ENCODE results near the gene CDKN2A. TPM values are rescaled to one million over a fixed set of nuclear protein-coding genes. Genes with fewer than 3 reads are reported as not detected.

The CDKN2A gene
- total and polyA plus RNA-seq, 2 donors (not counting 1 experiment from before 2014, with no cell fraction given) = 6.4 to 11.7 TPM

- intact Hi-C loops (cut with micrococcal nuclease) = loop anchor here (5.0 kb wide), 1 partner anchor 36 kb away; no protein-coding TSS in a partner anchor
- Histone ChIP-seq H3K4me1 (ENCODE audit: control insufficient read depth in 2 of 2, insufficient read depth in 2 of 2, low read length in 2 of 2) (no peaks in the 10 kb centered on the region), H3K4me2 (replicated peaks; ENCODE audit: low read depth, low read length, poor library complexity, severe bottlenecking) (no peak overlapping the region), H3K9ac (ENCODE audit: low read length) (no peak overlapping the region), H3K9me3 (ENCODE audit: control extremely low read depth in 1 of 3, control insufficient read depth in 2 of 3, insufficient read depth in 1 of 3, low read length in 2 of 3) (peaks cover 0 to 5% (median 0%) of the 10 kb centered on the region in 3 donors), H3K4me3 (ENCODE audit: control extremely low read depth in 1 of 5, extremely low read depth in 1 of 5, insufficient read depth in 1 of 5, low read depth in 2 of 5, low read length in 4 of 5) (no peak overlapping the region), H3K36me3 (replicated peaks in 1 of 2; ENCODE audit: control extremely low read depth in 1 of 2, control insufficient read depth in 1 of 2, extremely low read depth in 1 of 2, insufficient read depth in 2 of 2, low read length in 1 of 2) (no peaks in the 10 kb centered on the region), H3K27ac (ENCODE audit: low read length in 2 of 2) (no peak overlapping the region), H2AFZ (ENCODE audit: insufficient read depth, low read depth, low read length, poor library complexity, severe bottlenecking) (no peak overlapping the region), H4K20me1 (ENCODE audit: control insufficient read depth, insufficient read depth, low read length, poor library complexity, severe bottlenecking) (no peaks in the 10 kb centered on the region), H3K27me3 (replicated peaks in 1 of 4; ENCODE audit: control extremely low read depth in 1 of 4, control insufficient read depth in 3 of 4, insufficient read depth in 4 of 4, low read length in 3 of 4) (peaks cover 0 to 14% (median 3%) of the 10 kb centered on the region in 4 experiments), H3K79me2 (ENCODE audit: control insufficient read depth, insufficient read depth, low read length) (no peaks in the 10 kb centered on the region)
- WGBS (ENCODE audit: insufficient coverage) = no CpG with 5 or more reads among the region's 4 CpGs
- TF ChIP-seq CTCF (IDR thresholded peaks at IDR 0.05) (no peak), EZH2 (IDR thresholded peaks at IDR 0.05; ENCODE audit: borderline replicate concordance, insufficient read depth, low read depth, low read length, poor library complexity, severe bottlenecking) (no peak)
- ChIA-PET POLR2A (no interaction called here), CTCF (no interaction called here)
- ATAC-seq (ENCODE audit: low read depth) (no peak), DNase-seq (no peak)
- Mint-ChIP-seq H3K4me3 (no peak overlapping the region), H3K4me1 (no peaks in the 10 kb centered on the region), H3K9me3 (ENCODE audit: insufficient read depth) (no peaks in the 10 kb centered on the region), H3K27ac (no peak overlapping the region), H3K27me3 (peaks cover 37% of the 10 kb centered on the region)
Observed at GRCh38 chr9:21943464-21943863, 50.7 kb downstream of the CDKN2A start.

- POLR2A ChIA-PET = no interaction called here
- no peak overlapping the region for H3K27ac ChIP-seq (ENCODE audit: low read length in 2 of 2)
- 90% methylated on average over 2 of the region's 4 CpGs for WGBS (ENCODE audit: insufficient coverage)
Observed at GRCh38 chr9:21941337-21941995, 52.7 kb downstream of the CDKN2A start.

More at GRCh38 chr9:21941337-21941995, 52.7 kb downstream of the CDKN2A start:
- intact Hi-C loops (cut with micrococcal nuclease) = loop anchor here (5.0 kb wide), 1 partner anchor 34 kb away; no protein-coding TSS in a partner anchor
- TF ChIP-seq EZH2 (IDR thresholded peaks at IDR 0.05; ENCODE audit: borderline replicate concordance, insufficient read depth, low read depth, low read length, poor library complexity, severe bottlenecking) (no peak), CTCF (IDR thresholded peaks at IDR 0.05) (no peak)
- Mint-ChIP-seq H3K4me3 (no peak overlapping the region), H3K27me3 (peaks cover 29% of the 10 kb centered on the region), H3K9me3 (ENCODE audit: insufficient read depth) (no peaks in the 10 kb centered on the region), H3K27ac (no peak overlapping the region), H3K4me1 (no peaks in the 10 kb centered on the region)
- Histone ChIP-seq H3K4me3 (ENCODE audit: control extremely low read depth in 1 of 5, extremely low read depth in 1 of 5, insufficient read depth in 1 of 5, low read depth in 2 of 5, low read length in 4 of 5) (no peak overlapping the region), H3K27me3 (replicated peaks in 1 of 4; ENCODE audit: control extremely low read depth in 1 of 4, control insufficient read depth in 3 of 4, insufficient read depth in 4 of 4, low read length in 3 of 4) (peaks cover 0 to 14% (median 3%) of the 10 kb centered on the region in 4 experiments), H4K20me1 (ENCODE audit: control insufficient read depth, insufficient read depth, low read length, poor library complexity, severe bottlenecking) (no peaks in the 10 kb centered on the region), H3K4me2 (replicated peaks; ENCODE audit: low read depth, low read length, poor library complexity, severe bottlenecking) (no peak overlapping the region), H3K9me3 (ENCODE audit: control extremely low read depth in 1 of 3, control insufficient read depth in 2 of 3, insufficient read depth in 1 of 3, low read length in 2 of 3) (peaks cover 0 to 5% (median 0%) of the 10 kb centered on the region in 3 donors), H3K9ac (ENCODE audit: low read length) (no peak overlapping the region), H2AFZ (ENCODE audit: insufficient read depth, low read depth, low read length, poor library complexity, severe bottlenecking) (no peak overlapping the region), H3K36me3 (replicated peaks in 1 of 2; ENCODE audit: control extremely low read depth in 1 of 2, control insufficient read depth in 1 of 2, extremely low read depth in 1 of 2, insufficient read depth in 2 of 2, low read length in 1 of 2) (no peaks in the 10 kb centered on the region), H3K4me1 (ENCODE audit: control insufficient read depth in 2 of 2, insufficient read depth in 2 of 2, low read length in 2 of 2) (no peaks in the 10 kb centered on the region), H3K79me2 (ENCODE audit: control insufficient read depth, insufficient read depth, low read length) (no peaks in the 10 kb centered on the region)
- CTCF ChIA-PET = no interaction called here
- ATAC-seq (ENCODE audit: low read depth) (no peak), DNase-seq (no peak)
